Measurements from ENCODE around the gene SLC15A3. TPM values are rescaled to one million over a fixed set of nuclear protein-coding genes. Genes with fewer than 3 reads are reported as not detected.

The SLC15A3 gene
- polyA plus RNA-seq, 12 donors = 14.1 to 49.0 (median 21.4) TPM; not detected in 1

DNA sequence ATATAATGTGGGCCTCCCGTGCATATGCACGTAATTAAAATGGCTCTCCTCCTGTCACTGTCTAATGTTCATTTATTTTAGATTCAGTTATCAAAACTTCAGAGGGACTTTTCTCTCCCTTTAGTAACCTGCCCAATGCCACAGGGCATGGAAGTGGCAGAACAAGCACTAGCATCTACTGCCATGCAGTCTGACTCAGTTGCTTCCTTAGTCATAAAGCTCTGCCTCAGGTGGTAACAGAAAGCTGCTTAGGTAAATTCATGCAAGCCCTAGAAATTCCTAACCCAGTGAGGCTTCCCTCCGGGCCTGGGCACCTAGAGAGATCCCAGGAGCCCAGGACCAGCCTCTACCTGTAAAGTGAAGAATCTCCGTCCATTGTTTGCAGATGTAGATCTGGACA lies 54.5 kb downstream of the SLC15A3 start:
- DNase-seq = no peak

DNA sequence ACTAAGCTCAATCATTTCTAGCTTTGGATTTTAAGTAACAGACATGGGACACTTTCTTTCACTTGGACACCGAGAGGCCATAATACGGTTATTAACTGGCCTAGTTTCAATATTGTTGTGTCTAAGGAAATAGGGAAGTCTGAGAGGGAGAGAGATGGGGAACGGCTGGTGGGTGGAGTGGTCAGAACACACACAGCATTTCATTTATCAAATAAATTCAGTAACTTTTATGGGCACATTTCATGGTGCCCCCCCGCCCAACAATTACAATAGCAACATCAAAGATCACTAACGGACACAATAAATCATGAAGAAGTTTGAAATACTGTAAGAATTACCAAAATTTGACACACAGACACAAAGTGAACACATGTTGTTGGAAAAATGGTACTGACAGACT lies 56.3 kb downstream of the SLC15A3 start:
- DNase-seq = no peak

DNA sequence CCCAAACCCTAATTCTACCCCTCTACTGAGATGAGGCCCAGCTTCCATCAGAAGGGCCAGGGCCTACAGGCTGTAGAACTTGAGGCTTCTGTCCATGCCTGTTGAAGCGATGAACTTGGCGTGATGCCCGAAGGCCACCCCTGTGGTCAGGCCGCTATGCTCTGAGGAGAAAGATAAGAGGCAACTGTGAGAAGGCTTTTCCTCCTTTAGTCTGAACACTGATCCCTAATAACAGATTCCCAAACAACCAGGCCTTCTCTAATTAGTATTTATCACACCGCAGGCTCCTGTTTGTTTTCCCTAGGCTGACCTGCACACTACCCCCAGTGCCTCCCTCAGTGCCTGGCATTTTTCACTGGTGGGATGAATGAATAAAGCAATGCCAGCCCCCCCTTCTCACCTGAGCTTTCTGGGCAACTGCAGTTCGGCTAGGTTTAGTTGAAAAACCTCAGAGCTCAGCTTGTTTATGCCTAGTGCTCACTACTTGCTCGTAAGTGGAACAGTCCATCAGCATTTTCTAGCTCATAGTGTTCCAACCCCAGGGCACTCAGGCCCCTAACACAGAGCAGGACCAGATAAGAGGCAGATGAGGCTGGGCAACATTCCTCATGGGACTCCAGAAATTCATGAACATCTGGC lies 60.8 kb downstream of the SLC15A3 start:
- DNase-seq = no peak

DNA sequence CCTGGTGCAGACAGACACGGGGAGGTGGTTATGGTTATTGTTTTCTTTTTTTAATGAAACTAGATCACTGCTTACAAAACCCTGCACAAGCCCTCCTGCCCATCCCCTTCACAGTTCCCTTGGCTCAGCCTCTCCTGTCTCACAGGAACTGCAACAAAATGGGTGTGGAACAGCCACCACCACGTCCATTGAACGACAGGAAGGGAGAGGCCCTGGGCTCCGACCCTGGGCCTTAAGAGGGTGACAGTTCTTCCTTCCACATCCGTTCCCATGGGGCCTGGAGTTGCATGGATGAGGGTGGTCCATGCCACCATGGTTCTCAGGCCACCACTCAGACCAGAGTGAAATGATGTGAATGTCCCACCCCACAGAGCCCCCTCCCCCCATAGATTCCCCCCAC lies 61.3 kb downstream of the SLC15A3 start:
- DNase-seq = no peak

DNA sequence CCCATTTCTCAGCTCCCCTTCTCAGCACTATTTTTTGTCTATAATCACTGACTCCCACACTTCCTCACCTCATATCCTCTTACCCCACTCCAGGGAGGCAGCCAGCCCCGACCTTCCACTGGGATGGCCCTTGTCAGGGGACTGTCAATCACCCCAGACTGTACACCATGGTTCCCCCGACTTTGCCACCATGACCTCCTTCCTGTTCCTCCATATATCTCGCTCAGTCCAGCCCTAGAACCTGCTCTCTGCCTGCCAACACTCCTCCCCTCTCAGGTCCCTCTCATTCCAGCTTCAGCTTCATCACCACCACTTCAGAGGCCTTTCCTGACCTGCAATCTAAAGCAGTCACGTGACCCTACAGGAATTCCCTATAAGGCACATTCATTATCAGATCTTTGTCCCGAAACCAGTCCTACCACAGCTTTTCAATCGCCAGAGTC lies 62.1 kb downstream of the SLC15A3 start:
- no peak for DNase-seq

DNA sequence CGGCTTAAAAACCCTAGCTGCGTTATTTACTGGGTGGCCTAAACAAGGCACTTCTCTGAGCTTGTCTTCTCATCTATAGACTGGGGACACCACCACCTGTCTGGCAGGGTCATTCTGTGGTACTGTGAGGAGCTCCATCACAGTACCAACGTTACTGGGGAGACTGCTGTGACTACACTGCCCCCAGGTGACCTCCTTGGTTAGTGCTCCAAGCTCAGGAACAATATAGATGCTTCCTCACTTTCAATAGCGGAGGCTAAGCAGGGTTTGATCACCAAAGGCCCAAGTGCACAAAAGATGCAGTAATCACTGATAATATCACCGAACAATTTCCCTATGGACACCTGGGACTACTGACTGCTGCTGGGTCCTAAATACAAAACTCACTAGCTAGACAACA lies 64.4 kb downstream of the SLC15A3 start:
- no peak for DNase-seq

Other genes with a start within 250 kb of the SLC15A3 start
- not detected for gene MS4A18, start 227.5 kb downstream of the SLC15A3 start, polyA plus RNA-seq (ENCODE audit: insufficient read length in 12 of 12)
- gene MS4A15, start 195.3 kb downstream of the SLC15A3 start, polyA plus RNA-seq (ENCODE audit: insufficient read length in 12 of 12) = not detected
- not detected for gene MS4A10, start 166.8 kb downstream of the SLC15A3 start, polyA plus RNA-seq (ENCODE audit: insufficient read length in 12 of 12)
- gene CCDC86, start 110.1 kb downstream of the SLC15A3 start, polyA plus RNA-seq (ENCODE audit: insufficient read length in 12 of 12) = 10 to 100 TPM in 11 of 12 donors, not detected in 1; 13.7 to 24.7 (median 17.4) TPM
- gene PTGDR2, start 96.2 kb downstream of the SLC15A3 start, polyA plus RNA-seq (ENCODE audit: insufficient read length in 12 of 12) = 1 to 10 TPM in 2 of 12 donors, under 1 TPM in 8, not detected in 2; 0.64 to 1.2 (median 0.76) TPM
- gene ZP1, start 84.6 kb downstream of the SLC15A3 start, polyA plus RNA-seq (ENCODE audit: insufficient read length in 12 of 12) = under 1 TPM in 3 of 12 donors, not detected in 9; 0.11 to 0.24 (median 0.15) TPM
- 10 to 100 TPM in 11 of 12 donors, not detected in 1; 53.4 to 83.9 (median 64.8) TPM for gene PRPF19, start 45.6 kb downstream of the SLC15A3 start, polyA plus RNA-seq (ENCODE audit: insufficient read length in 12 of 12)
- 100 to 1,000 TPM in 5 of 12 donors, 10 to 100 TPM in 6, not detected in 1; 80.2 to 123 (median 97.2) TPM for gene TMEM109, start 38.0 kb downstream of the SLC15A3 start, polyA plus RNA-seq (ENCODE audit: insufficient read length in 12 of 12)
- gene TMEM132A, start 27.7 kb downstream of the SLC15A3 start, polyA plus RNA-seq (ENCODE audit: insufficient read length in 12 of 12) = 10 to 100 TPM in 11 of 12 donors, not detected in 1; 21.7 to 52.2 (median 35.2) TPM
- gene CD6, start 19.5 kb upstream of the SLC15A3 start, polyA plus RNA-seq (ENCODE audit: insufficient read length in 12 of 12) = 1 to 10 TPM in 2 of 12 donors, under 1 TPM in 8, not detected in 2; 0.33 to 2.1 (median 0.81) TPM
- gene CD5, start 150.3 kb upstream of the SLC15A3 start, polyA plus RNA-seq (ENCODE audit: insufficient read length in 12 of 12) = 1 to 10 TPM in 1 of 12 donors, under 1 TPM in 7, not detected in 4; 0.05 to 1.7 (median 0.11) TPM
- gene VPS37C, start 209.2 kb upstream of the SLC15A3 start, polyA plus RNA-seq (ENCODE audit: insufficient read length in 12 of 12) = 10 to 100 TPM in 11 of 12 donors, not detected in 1; 13.3 to 21.1 (median 15.7) TPM

All from muscle of arm (tissue), 12 donors.